ENCODE measurements around the gene FANCC.

DNA sequence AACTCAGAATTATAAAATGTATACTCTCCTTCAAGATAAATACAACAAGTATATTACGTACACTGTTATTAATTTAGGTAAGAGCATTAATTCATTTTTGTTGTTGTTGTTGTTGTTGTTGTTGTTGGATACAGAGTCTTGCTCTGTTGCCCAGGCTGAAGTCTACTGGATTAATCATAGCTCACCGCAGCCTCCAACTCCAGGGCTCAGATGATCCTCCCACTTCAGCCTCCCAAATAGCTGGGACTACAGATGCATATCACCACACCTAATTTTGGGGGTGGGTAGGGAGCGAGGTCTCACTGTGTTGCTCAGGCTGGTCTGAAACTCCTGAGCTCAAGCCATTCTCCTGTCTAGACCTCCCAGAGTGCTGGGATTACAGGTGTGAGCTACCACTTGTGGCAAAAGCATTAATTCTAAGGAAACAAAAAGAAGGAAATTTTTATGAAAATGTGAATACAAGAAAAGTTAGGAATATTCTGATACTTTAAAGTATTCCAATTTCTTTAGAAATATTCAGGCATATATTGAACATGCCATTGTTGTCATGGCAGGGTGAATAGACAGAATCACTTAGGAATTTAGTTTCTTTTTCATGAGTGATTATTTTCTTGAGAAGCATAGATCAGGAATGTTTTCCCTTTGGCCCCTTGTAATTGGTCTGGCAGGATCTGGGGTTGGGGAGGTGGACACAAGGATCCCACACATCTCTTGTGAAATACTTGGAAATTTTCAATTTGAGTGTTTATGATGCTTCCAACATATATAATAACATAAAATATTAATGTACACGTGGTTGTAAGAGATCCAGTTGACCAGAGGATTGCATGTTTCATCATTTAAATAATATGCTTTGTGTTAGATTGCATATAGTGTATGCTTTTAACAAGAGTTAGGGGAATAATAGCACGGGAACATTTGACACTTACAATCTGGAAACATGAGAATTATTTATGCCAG, 263.6 kb downstream of the FANCC start:
- TF ChIP-seq CTCF (IDR thresholded peaks at IDR 0.05) = no peak
- no peak for TF ChIP-seq POLR2A (IDR thresholded peaks at IDR 0.05)
